Measurements from ENCODE around the gene SLC45A3. TPM values are rescaled to one million over a fixed set of nuclear protein-coding genes. Genes with fewer than 3 reads are reported as not detected.

The SLC45A3 gene
- polyA plus RNA-seq, 1 experiment, result 0.91 TPM

- no peak for TF ChIP-seq CTCF (IDR thresholded peaks at IDR 0.05; ENCODE audit: insufficient read depth, low read depth, low read length)
- no peak for DNase-seq (ENCODE audit: low read depth)
- no peak overlapping the region for H3K4me3 ChIP-seq (ENCODE audit: low read depth, low read length)
- no peaks in the 10 kb centered on the region for H3K36me3 ChIP-seq (ENCODE audit: control insufficient read depth, insufficient read depth, low read length)
- H3K27me3 ChIP-seq (ENCODE audit: control insufficient read depth, insufficient read depth, low read length), result no peaks in the 10 kb centered on the region; the same call in none of the 2 replicates
- ChIA-PET CTCF (interaction anchor here (1.1 to 3.3 kb wide), 4 partner anchors 19 to 98 kb away, joined by 3 to 12 read pairs (median 4); no protein-coding TSS in a partner anchor), POLR2A (no interaction called here)
Observed at GRCh38 chr1:205690122-205690756, 9.9 kb upstream of the SLC45A3 start.

- Histone ChIP-seq H3K36me3 (ENCODE audit: control insufficient read depth, insufficient read depth, low read length) (no peaks in the 10 kb centered on the region), H3K27me3 (ENCODE audit: control insufficient read depth, insufficient read depth, low read length) (no peaks in the 10 kb centered on the region; the same call in none of the 2 replicates), H3K4me3 (ENCODE audit: low read depth, low read length) (no peak overlapping the region)
- DNase-seq (ENCODE audit: low read depth), result no peak
- CTCF ChIA-PET, result interaction anchor here (1.1 to 3.3 kb wide), 5 partner anchors 20 to 98 kb away, joined by 3 to 12 read pairs (median 5); no protein-coding TSS in a partner anchor
- POLR2A ChIA-PET, result no interaction called here
- TF ChIP-seq CTCF (IDR thresholded peaks at IDR 0.05; ENCODE audit: insufficient read depth, low read depth, low read length), result no peak
Observed at GRCh38 chr1:205689479-205689878, 9.2 kb upstream of the SLC45A3 start.

- POLR2A ChIA-PET, result no interaction called here
- DNase-seq (ENCODE audit: low read depth), result no peak
- CTCF ChIA-PET, result interaction anchor here (0.7 to 3.3 kb wide), 6 partner anchors 12 to 97 kb away, joined by 3 to 12 read pairs (median 5); no protein-coding TSS in a partner anchor
- H3K36me3 ChIP-seq (ENCODE audit: control insufficient read depth, insufficient read depth, low read length), result no peaks in the 10 kb centered on the region
- H3K27me3 ChIP-seq (ENCODE audit: control insufficient read depth, insufficient read depth, low read length), result no peaks in the 10 kb centered on the region; the same call in none of the 2 replicates
- H3K4me3 ChIP-seq (ENCODE audit: low read depth, low read length), result no peak overlapping the region
- no peak for TF ChIP-seq CTCF (IDR thresholded peaks at IDR 0.05; ENCODE audit: insufficient read depth, low read depth, low read length)
Observed at GRCh38 chr1:205688171-205689080, 8.1 kb upstream of the SLC45A3 start.

- H3K27me3 ChIP-seq (ENCODE audit: control insufficient read depth, insufficient read depth, low read length), result no peaks in the 10 kb centered on the region; the same call in none of the 2 replicates
- CTCF ChIA-PET, result interaction anchor here (0.7 to 3.3 kb wide), 4 partner anchors 10 to 30 kb away, joined by 3 to 12 read pairs (median 7); no protein-coding TSS in a partner anchor
- POLR2A ChIA-PET, result no interaction called here
- H3K36me3 ChIP-seq (ENCODE audit: control insufficient read depth, insufficient read depth, low read length), result no peaks in the 10 kb centered on the region
- TF ChIP-seq CTCF (IDR thresholded peaks at IDR 0.05; ENCODE audit: insufficient read depth, low read depth, low read length), result no peak
- H3K4me3 ChIP-seq (ENCODE audit: low read depth, low read length), result no peak overlapping the region
- DNase-seq (ENCODE audit: low read depth), result no peak
Observed at GRCh38 chr1:205687242-205687641, 6.9 kb upstream of the SLC45A3 start.

GRCh38 chr1:205681364-205681763 is 1.1 kb upstream of the SLC45A3 start:
- CTCF ChIA-PET, result interaction anchor here (0.8 to 15.8 kb wide), 2 partner anchors 22 to 90 kb away, joined by 3 to 161 read pairs; no protein-coding TSS in a partner anchor
- TF ChIP-seq CTCF (IDR thresholded peaks at IDR 0.05; ENCODE audit: insufficient read depth, low read depth, low read length), result no peak
- no peak for DNase-seq (ENCODE audit: low read depth)
- POLR2A ChIA-PET, result no interaction called here
- peaks cover 2% of the 10 kb centered on the region; the same call in 1 of the 2 replicates for H3K27me3 ChIP-seq (ENCODE audit: control insufficient read depth, insufficient read depth, low read length)
- no peak overlapping the region for H3K4me3 ChIP-seq (ENCODE audit: low read depth, low read length)
- H3K36me3 ChIP-seq (ENCODE audit: control insufficient read depth, insufficient read depth, low read length), result no peaks in the 10 kb centered on the region
